ENCODE measurements around the gene FGF11. TPM values are rescaled to one million over a fixed set of nuclear protein-coding genes. Genes with fewer than 3 reads are reported as not detected.
A peak's percentile ranks its signal among the peaks of the same experiment; 100 is the strongest.

FGF11 gene
- total and polyA plus RNA-seq, 2 donors (not counting 1 experiment from before 2014, with no cell fraction given), result 0.33 to 0.87 TPM

DNA sequence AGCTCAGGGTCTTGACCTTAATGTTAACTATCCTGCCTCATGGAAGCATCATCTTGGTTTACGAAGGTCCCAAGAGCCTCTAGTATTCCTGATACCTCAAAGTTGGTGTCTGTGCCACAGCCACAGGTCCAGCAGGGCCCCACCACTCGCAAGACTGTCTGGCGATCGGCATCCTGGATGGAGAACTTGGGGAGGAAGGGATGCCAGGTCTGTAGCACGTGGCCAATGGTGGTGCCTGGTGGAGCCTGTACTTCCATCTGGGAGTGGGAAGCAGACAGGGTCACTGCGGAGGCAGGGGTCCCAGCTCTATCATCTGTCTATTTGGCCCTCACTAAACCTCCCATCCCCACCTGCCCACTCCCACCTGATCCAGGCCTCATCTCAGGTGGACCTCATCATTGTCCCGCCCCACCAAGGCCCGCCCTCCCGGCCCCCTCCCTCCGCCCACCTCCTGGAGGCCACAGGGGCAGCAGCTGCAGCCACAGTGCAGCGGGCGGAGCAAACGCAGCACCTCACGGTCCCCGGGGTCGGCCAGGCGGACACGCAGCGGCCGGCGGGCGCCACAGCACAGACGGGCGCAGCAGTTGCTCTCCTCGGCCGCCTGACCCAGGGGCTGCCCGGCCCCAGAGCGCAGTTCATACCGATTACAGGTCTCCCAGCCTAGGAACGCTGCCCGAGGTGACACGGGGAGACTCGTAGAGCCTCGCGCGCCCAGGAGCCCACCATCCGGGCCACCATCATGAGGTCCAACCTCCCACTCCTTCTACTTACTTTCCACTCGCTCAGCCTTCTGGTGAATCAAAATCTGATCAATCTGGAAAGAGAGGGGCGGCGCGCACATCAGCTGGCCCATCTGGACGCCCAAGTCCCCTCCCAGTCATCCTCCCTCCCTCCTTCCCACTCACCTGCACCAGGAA, 46.4 kb upstream of the FGF11 start:
- Histone ChIP-seq H3K9ac (ENCODE audit: insufficient read depth, low read length) (peak overlapping the region; percentile 80), H4K20me1 (ENCODE audit: control insufficient read depth, extremely low read depth, insufficient read depth, low read length) (no peaks in the 10 kb centered on the region), H3K4me1 (ENCODE audit: control insufficient read depth, extremely low read depth, insufficient read depth, low read length) (peaks cover 3% of the 10 kb centered on the region), H3K4me2 (ENCODE audit: extremely low read depth, insufficient read depth, low read length) (peak overlapping the region; percentile 92), H3K9me3 (ENCODE audit: control insufficient read depth, insufficient read depth, low read depth, low read length) (no peaks in the 10 kb centered on the region), H3K27ac (ENCODE audit: insufficient read depth, low read length) (no peak overlapping the region), H3K4me3 (replicated peaks in 1 of 4; ENCODE audit: control extremely low read depth in 1 of 4, insufficient read depth in 1 of 4, low read depth in 3 of 4, low read length in 4 of 4) (peak overlapping the region; percentile 54 to 96 (median 80)), H3K27me3 (ENCODE audit: control insufficient read depth, insufficient read depth, low read length) (no peaks in the 10 kb centered on the region), H2AFZ (ENCODE audit: low read length) (no peak overlapping the region), H3K79me2 (ENCODE audit: control insufficient read depth, insufficient read depth, low read length) (no peaks in the 10 kb centered on the region), H3K36me3 (ENCODE audit: control insufficient read depth, insufficient read depth, low read length) (peaks cover 15% of the 10 kb centered on the region)
- no peak for DNase-seq (ENCODE audit: low read depth in 2 of 2)
- no peak for TF ChIP-seq EZH2 (IDR thresholded peaks at IDR 0.05; ENCODE audit: low read length, missing control alignments)
- TF ChIP-seq, protein P1, sequence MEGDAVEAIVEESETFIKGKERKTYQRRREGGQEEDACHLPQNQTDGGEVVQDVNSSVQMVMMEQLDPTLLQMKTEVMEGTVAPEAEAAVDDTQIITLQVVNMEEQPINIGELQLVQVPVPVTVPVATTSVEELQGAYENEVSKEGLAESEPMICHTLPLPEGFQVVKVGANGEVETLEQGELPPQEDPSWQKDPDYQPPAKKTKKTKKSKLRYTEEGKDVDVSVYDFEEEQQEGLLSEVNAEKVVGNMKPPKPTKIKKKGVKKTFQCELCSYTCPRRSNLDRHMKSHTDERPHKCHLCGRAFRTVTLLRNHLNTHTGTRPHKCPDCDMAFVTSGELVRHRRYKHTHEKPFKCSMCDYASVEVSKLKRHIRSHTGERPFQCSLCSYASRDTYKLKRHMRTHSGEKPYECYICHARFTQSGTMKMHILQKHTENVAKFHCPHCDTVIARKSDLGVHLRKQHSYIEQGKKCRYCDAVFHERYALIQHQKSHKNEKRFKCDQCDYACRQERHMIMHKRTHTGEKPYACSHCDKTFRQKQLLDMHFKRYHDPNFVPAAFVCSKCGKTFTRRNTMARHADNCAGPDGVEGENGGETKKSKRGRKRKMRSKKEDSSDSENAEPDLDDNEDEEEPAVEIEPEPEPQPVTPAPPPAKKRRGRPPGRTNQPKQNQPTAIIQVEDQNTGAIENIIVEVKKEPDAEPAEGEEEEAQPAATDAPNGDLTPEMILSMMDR (conservative IDR thresholded peaks at IDR 0.05 in 1 of 2, IDR thresholded peaks at IDR 0.05 in 1 of 2; ENCODE audit: low read depth in 1 of 2, low read length in 2 of 2), result no peak

GRCh38 chr17:7393613-7394451, 45.5 kb upstream of the FGF11 start:
- no peaks in the 10 kb centered on the region for H3K79me2 ChIP-seq (ENCODE audit: control insufficient read depth, insufficient read depth, low read length)
- H3K27me3 ChIP-seq (ENCODE audit: control insufficient read depth, insufficient read depth, low read length), result no peaks in the 10 kb centered on the region
- H2AFZ ChIP-seq (ENCODE audit: low read length), result peak overlapping the region; percentile 15
- peak overlapping the region; percentile 92 for H3K4me2 ChIP-seq (ENCODE audit: extremely low read depth, insufficient read depth, low read length)
- H3K9ac ChIP-seq (ENCODE audit: insufficient read depth, low read length), result peak overlapping the region; percentile 80
- DNase-seq (ENCODE audit: low read depth in 2 of 2), result no peak
- peaks cover 3% of the 10 kb centered on the region for H3K4me1 ChIP-seq (ENCODE audit: control insufficient read depth, extremely low read depth, insufficient read depth, low read length)
- H3K4me3 ChIP-seq (replicated peaks in 1 of 4; ENCODE audit: control extremely low read depth in 1 of 4, insufficient read depth in 1 of 4, low read depth in 3 of 4, low read length in 4 of 4), result peak overlapping the region; percentile 54 to 96 (median 80)
- no peaks in the 10 kb centered on the region for H4K20me1 ChIP-seq (ENCODE audit: control insufficient read depth, extremely low read depth, insufficient read depth, low read length)
- peak overlapping the region; percentile 90 for H3K27ac ChIP-seq (ENCODE audit: insufficient read depth, low read length)
- TF ChIP-seq EZH2 (IDR thresholded peaks at IDR 0.05; ENCODE audit: low read length, missing control alignments), result no peak
- TF ChIP-seq, protein P1 (conservative IDR thresholded peaks at IDR 0.05 in 1 of 2, IDR thresholded peaks at IDR 0.05 in 1 of 2; ENCODE audit: low read depth in 1 of 2, low read length in 2 of 2), result peak in 1 of 2 donors; percentile 5
- H3K9me3 ChIP-seq (ENCODE audit: control insufficient read depth, insufficient read depth, low read depth, low read length), result no peaks in the 10 kb centered on the region
- H3K36me3 ChIP-seq (ENCODE audit: control insufficient read depth, insufficient read depth, low read length), result peaks cover 15% of the 10 kb centered on the region
